Ovary (tissue), 9 donors: ENCODE results near the gene CCDC3. TPM values are rescaled to one million over a fixed set of nuclear protein-coding genes. Genes with fewer than 3 reads are reported as not detected.

Source experiments
- DNase-seq, 5 donors: peaks; one replicate each; pipeline ENCODE4 v3.0.0-alpha.2; 2019 to 2020
- H3K27ac ChIP-seq, 2 donors: fragments of 200-600 bp; one replicate each; pipeline versions ENCODE4 v1.5.1 to v1.8.0; 2019 to 2022
- H3K27me3 ChIP-seq: fragments of 200-600 bp; one replicate; pipeline ENCODE4 v1.8.0; 2022
- H3K36me3 ChIP-seq: fragments of 200-600 bp; sonication (generic); one replicate; pipeline ENCODE4 v1.5.1; 2019
- H3K4me1 ChIP-seq: one replicate; pipeline ENCODE4 v1.8.1; 2013; ENCODE audit warnings: mild to moderate bottlenecking, moderate library complexity; ENCODE audit not compliant: insufficient read depth
- H3K4me3 ChIP-seq: fragments of 200-600 bp; sonication (generic); one replicate; pipeline ENCODE4 v1.5.1; 2017
- H3K9me3 ChIP-seq, 2 donors: fragments of 200-600 bp in 1 of 2; sonication (generic) in 1 of 2; one replicate each; pipeline versions ENCODE4 v1.5.1 to v1.8.1; 2013 to 2019; ENCODE audit warnings: mild to moderate bottlenecking in 1 of 2, moderate library complexity in 1 of 2
- EP300 ChIP-seq: sonication (generic); formaldehyde crosslinking; IDR thresholded peaks from one replicate; pipeline ENCODE4 v1.6.1; 2017; ENCODE audit warnings: antibody characterized with exemption
- POLR2A ChIP-seq: fragments of 450-650 bp; IDR thresholded peaks from one replicate; pipeline ENCODE4 v1.6.1; 2017; ENCODE audit warnings: antibody characterized with exemption, mild to moderate bottlenecking, moderate library complexity
- WGBS, 3 donors: extraction: QIAGEN DNeasy Blood & Tissue Kit in 1 of 3; methylation state at CpG; one replicate each; pipeline versions ENCODE4 v1.1.5 to v1.1.7; 2013 to 2017; 5-methylcytosine and 5-hydroxymethylcytosine counted together
- intact Hi-C, 4 donors: fragments of 100-400 bp; cut with DNase I; formaldehyde crosslinking; loops; one replicate each; pipeline versions ENCODE4 v1.11.0 to v1.15.1; 2022 to 2023
- polyA plus RNA-seq, 2 donors: library from polyadenylated mRNA; stranded (reverse); fragments of 200-250 nt in 1 of 2; fragments of 350-450 nt in 1 of 2; fragmentation: Illumina TruSeq in 1 of 2; extraction: RNeasy Lipid Tissue Mini Kit (QIAGEN cat#74804) in 1 of 2; gene quantifications; one replicate each; pipeline ENCODE4 v1.2.3, GENCODE V29; 2013 to 2014
- total RNA-seq, 7 donors: library from RNA; depleted of rRNA in 2 of 7; stranded (reverse); fragments of >200 nt in 2 of 7; fragmentation: NEBNext Ultra II Directional in 3 of 7; extraction: Animal tissue kit (Norgen Biotek cat#: 25700) in 3 of 7; gene quantifications; one replicate each; pipeline versions ENCODE4 v1.1.0 to v1.2.4, GENCODE V29; 2016 to 2023
- TF ChIP-seq, protein P1 (sequence below), 3 donors: fragments of 450-650 bp in 2 of 3; fragments of 200-600 bp in 1 of 3; IDR thresholded peaks; one replicate each; pipeline versions ENCODE4 v1.5.1 to v1.8.0; 2016 to 2022; ENCODE audit warnings: antibody characterized with exemption in 3 of 3, mild to moderate bottlenecking in 1 of 3
- donor health status: DM: no; HTN: no; CAD: no; lungs with moderate emphysema.
- donor health status: DM: no; HTN: no; CAD: no.
- donor health status: Bipolar disorder and iron deficiency.
- donor health status: DM: yes; HTN: yes; CAD: no.
- donor health status: DM: no; HTN: no; CAD: no.
- donor health status: DM: yes; HTN: yes; CAD: no.

CCDC3 gene
- total and polyA plus RNA-seq, 9 donors: 14.3 to 190 (median 53.7) TPM

DNA sequence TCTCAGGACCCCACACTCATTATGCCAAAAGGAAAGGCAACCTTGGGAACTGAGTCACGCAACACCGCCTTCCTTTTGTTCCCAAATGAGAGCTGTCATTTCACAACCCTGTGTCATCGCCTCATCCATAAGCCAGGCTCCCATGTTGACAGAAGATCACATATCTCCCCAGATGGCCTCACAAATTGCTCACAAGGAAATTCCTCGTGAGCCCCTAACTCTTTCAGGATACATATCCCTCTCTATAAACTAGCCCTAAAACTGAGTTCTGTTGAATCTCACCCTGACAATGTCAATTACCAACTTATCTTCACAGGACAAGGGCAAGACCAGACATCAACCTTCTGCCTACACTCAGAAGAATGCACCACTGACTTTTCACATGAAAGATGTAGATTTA lies 22.6 kb downstream of the CCDC3 start:
- Histone ChIP-seq H3K4me1 (peaks cover 10% of the 10 kb centered on the region), H3K4me3 (no peak overlapping the region), H3K27ac (no peak overlapping the region), H3K27me3 (no peaks in the 10 kb centered on the region), H3K36me3 (no peaks in the 10 kb centered on the region), H3K9me3 (no peaks in the 10 kb centered on the region)
- TF ChIP-seq, protein P1, sequence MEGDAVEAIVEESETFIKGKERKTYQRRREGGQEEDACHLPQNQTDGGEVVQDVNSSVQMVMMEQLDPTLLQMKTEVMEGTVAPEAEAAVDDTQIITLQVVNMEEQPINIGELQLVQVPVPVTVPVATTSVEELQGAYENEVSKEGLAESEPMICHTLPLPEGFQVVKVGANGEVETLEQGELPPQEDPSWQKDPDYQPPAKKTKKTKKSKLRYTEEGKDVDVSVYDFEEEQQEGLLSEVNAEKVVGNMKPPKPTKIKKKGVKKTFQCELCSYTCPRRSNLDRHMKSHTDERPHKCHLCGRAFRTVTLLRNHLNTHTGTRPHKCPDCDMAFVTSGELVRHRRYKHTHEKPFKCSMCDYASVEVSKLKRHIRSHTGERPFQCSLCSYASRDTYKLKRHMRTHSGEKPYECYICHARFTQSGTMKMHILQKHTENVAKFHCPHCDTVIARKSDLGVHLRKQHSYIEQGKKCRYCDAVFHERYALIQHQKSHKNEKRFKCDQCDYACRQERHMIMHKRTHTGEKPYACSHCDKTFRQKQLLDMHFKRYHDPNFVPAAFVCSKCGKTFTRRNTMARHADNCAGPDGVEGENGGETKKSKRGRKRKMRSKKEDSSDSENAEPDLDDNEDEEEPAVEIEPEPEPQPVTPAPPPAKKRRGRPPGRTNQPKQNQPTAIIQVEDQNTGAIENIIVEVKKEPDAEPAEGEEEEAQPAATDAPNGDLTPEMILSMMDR (IDR thresholded peaks at IDR 0.05): no peak
- no peak for TF ChIP-seq EP300
- no peak for TF ChIP-seq POLR2A
- 94 to 98% (median 97%) methylated on average over 4 of the region's 4 CpGs for WGBS, 3 donors
- intact Hi-C loops: no loop called here
- DNase-seq: no peak

DNA sequence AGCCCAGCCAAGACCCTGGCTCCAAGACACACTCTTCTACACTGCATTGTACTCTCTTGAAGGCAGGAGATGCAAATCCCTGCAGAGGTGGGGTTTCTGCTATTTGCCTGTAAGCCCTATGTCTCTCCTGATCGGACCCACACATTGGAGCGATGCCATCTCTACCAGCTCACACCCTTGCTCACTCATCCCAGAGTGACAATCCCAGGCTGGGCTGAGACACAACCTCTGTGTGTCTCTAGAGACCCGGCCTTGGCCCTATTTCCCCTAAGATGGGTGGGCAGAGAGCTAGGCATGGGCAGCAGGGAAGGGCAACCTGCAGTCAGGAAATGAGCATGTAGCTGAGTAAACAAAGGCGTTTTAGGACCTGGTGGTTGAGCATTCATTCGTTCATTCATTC lies 25.6 kb downstream of the CCDC3 start:
- DNase-seq: no peak
- H3K4me3 ChIP-seq: no peak overlapping the region
- TF ChIP-seq EP300: no peak
- TF ChIP-seq, protein P1 (IDR thresholded peaks at IDR 0.05): no peak
- no peak for TF ChIP-seq POLR2A
- H3K27me3 ChIP-seq: no peaks in the 10 kb centered on the region
- 83 to 88% (median 85%) methylated on average over 5 of the region's 5 CpGs for WGBS, 3 donors
- intact Hi-C loops: no loop called here
- H3K27ac ChIP-seq: no peak overlapping the region
- no peaks in the 10 kb centered on the region for H3K36me3 ChIP-seq
- no peaks in the 10 kb centered on the region for H3K9me3 ChIP-seq
- H3K4me1 ChIP-seq: peaks cover 14% of the 10 kb centered on the region

DNA sequence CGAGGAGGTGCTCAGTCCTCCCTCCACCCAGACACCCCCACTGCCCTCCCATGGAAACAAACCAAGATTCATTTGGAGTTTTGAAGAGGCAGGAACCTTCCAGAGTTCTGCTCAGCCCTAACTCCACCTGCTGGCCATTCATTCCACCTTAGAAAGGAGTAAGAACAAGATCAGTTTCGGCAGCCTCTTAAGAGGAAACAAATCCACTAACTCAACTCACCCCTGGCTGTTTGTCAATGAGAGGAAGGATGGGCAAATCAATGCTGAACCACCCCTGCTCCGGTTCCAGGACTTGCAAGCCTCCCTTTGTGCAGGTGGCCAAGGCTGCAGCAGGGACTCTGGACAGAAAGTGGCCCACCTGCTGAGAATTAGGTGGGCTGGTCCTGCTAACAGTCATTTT lies 26.2 kb downstream of the CCDC3 start:
- Histone ChIP-seq H3K27ac (no peak overlapping the region), H3K9me3 (no peaks in the 10 kb centered on the region), H3K36me3 (no peaks in the 10 kb centered on the region), H3K4me3 (no peak overlapping the region), H3K27me3 (no peaks in the 10 kb centered on the region), H3K4me1 (peaks cover 13% of the 10 kb centered on the region)
- no peak for DNase-seq
- WGBS, 3 donors: 80 to 94% (median 90%) methylated on average over 3 of the region's 3 CpGs
- no peak for TF ChIP-seq EP300
- TF ChIP-seq POLR2A: no peak
- TF ChIP-seq, protein P1 (IDR thresholded peaks at IDR 0.05): no peak
- intact Hi-C loops: no loop called here

DNA sequence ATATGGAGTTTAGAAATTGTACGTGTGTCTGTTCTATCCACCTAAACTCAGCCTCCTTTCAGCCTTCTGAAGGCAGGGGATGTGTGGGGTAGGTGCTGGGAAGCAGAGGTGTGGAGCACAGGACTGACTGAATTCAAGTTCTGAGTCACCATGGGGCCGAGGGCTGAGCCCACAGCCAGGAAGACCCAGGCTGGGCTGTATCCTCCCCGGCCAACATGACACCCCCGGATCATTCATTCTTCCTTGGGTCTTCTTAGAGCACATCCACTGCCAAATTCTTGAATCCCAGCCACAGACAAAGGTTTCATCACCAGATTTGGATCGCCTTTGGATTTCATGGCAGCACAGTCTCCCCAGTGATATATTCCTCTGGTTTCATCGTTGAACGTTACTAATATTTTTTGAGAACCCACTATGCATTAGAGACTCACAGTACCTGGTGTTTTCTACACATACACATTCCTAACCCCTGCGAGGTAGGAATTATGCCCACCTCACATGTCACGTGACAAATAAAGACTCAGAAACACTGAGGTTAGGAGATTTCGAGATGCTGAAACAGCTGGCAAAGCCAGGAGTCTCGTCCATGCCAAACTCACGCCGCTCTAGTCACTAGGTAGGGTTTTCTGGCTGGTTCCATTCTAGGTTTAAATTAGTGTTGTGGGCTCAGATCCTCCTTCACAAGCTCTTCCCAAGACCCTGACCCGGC lies 26.9 kb downstream of the CCDC3 start:
- TF ChIP-seq EP300 (no peak), POLR2A (no peak)
- TF ChIP-seq, protein P1 (IDR thresholded peaks at IDR 0.05): no peak
- Histone ChIP-seq H3K4me1 (peaks cover 12% of the 10 kb centered on the region), H3K9me3 (no peaks in the 10 kb centered on the region), H3K36me3 (no peaks in the 10 kb centered on the region), H3K4me3 (no peak overlapping the region), H3K27me3 (no peaks in the 10 kb centered on the region), H3K27ac (no peak overlapping the region)
- WGBS, 3 donors: 89 to 93% (median 92%) methylated on average over 14 of the region's 14 CpGs
- DNase-seq: no peak
- intact Hi-C loops: no loop called here
